ENCODE measurements around the gene LRRN4CL.
"Not testable (repeated sequence)": the region's sequence is repeated elsewhere in the genome, so short reads cannot be mapped to it uniquely, and the experiment has no call there.

The LRRN4CL gene

GRCh38 chr11:62689421-62690183 is at the start of gene LRRN4CL:
LRRN4CL (minus strand) TSS chr11:62689530; CDS start chr11:62688508, 1,022 bp downstream.
- no peak for DNase-seq

GRCh38 chr11:62737196-62737595 is 47.9 kb upstream of the LRRN4CL start:
- DNase-seq = no peak

- no peak for DNase-seq
Observed at GRCh38 chr11:62732830-62733229, 43.5 kb upstream of the LRRN4CL start.

- DNase-seq = not testable (repeated sequence)
Observed at GRCh38 chr11:62730076-62730475, 40.7 kb upstream of the LRRN4CL start.

- DNase-seq = peak; percentile 54 to 86
Observed at GRCh38 chr11:62728171-62728988, 39.0 kb upstream of the LRRN4CL start, which contains the start of gene TTC9C. TTC9C (plus strand) TSS chr11:62728486; CDS start chr11:62728849, 363 bp downstream.

- peak; percentile 96 to 97 for DNase-seq
Observed at GRCh38 chr11:62727872-62728170, 38.5 kb upstream of the LRRN4CL start.

DNA sequence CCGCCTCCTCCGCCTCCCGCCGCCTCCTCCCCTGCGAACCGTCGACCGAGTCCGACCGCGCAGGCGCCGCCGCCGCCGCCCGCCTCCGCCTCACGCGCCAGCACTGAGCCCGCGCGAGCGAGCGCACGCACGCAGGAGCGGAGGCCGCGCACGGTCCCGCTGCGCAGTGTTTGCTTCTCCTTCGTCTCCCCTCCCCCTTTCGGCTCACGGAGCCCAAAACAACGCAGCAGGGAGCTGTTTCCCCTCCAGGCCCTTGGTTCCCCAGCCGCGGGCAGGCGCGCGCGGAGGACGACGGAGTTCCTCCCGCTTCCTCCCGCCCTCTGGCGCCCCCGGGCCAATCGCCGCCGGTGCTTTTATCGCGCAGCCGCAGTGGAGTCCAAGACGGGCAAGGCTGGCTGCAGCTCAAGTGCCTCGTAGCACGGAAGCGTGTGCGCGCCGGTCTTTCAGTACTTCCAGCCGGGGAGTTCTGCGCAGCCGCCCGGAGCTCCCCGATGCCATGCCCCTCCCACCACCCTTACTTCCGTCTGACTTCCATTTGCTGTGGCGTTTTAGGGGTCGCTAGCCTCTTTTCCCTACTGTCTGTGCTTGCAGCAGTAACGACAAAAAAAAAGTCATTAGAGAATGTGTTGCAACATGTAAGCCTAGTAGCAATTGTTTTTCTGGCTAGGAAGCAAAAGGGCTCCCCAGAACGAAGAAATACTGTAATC is 38.0 kb upstream of the LRRN4CL start, which contains the start of gene HNRNPUL2:
HNRNPUL2 (minus strand) TSS at position 293 of the 707 bp plus-strand sequence. CDS start 301 bp downstream, outside the sequence.
- DNase-seq = peak; percentile 97 to 99

- DNase-seq = no peak
Observed at GRCh38 chr11:62726915-62727164, 37.5 kb upstream of the LRRN4CL start.

DNA sequence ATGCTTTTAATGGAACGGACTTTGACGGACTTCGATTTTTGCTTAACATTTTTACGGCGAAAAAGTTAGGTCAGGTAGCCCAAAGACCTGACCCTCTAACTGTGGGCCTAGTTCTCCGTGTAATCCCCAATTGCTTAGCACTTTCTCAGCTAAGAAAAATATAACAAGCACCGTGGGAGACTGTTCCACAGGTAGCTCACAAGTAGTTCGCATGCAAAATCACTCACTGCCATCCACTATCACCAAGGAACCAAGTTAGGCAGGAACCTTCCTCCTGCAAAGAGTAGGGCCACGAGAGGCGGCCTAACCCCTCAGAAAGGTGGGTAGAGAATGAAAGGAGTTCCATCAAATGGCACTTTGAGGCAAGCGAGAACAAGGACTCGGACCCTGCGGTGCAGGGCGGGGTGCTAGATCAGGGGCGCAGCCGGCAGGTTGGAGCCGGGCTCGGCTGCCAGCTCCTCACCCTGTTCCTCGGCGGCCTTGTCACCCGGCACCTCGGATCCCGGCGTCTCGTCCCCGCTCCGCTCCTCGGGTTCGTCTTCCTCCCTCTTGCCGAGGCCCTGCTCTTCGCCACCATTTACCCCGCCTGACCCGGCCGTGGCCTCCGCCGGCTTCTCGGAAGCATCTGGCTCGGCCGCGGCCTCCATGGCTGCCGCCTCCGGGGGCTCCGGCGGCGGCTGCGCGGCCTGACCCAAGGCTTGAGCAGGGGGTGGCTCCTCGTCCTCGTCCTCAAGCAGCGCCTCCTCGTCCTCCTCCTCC is 37.0 kb upstream of the LRRN4CL start:
- DNase-seq = no peak

- DNase-seq = no peak
Observed at GRCh38 chr11:62725646-62726045, 36.3 kb upstream of the LRRN4CL start.

- no peak for DNase-seq
Observed at GRCh38 chr11:62724171-62724570, 34.8 kb upstream of the LRRN4CL start.

DNA sequence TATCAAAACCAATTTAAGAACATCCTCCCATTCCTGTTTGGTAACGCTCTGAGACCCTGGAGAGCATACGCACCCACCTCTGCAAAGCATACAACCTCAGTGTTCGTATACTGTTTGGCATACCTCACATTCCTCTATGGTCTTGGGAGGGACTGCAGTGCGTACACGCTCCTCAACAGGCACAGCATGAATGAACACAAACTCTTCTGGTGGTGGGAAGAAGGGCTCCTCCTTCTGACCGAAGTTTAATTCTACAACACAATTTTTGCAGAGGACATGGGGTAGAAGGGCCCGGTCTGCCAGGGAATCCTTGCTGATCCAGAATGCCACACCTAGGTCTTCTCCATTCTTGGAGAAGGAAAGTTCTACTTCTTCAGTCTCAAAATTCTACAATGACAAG is 32.7 kb upstream of the LRRN4CL start:
- no peak for DNase-seq

- DNase-seq = no peak
Observed at GRCh38 chr11:62719302-62719978, 30.1 kb upstream of the LRRN4CL start.

DNA sequence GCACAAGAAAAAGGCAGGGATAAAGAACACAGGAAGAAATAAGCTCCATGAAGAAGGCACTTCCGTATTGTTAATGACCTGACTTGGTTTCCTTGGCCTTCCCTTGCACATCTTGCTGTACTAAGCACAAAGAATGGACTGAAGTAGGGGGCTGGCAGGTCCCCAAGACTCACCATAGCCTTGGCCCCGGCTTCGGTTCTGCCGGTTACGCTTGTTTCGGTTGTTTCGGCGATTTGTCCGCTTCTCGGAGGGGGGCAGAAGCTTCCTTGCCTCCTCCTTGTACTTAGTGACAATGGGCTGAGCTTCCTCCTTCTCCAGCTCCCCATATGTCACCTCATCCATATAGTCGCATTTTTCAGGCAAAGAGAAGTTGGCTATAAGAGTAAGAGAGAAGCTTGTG is 27.5 kb upstream of the LRRN4CL start:
- DNase-seq = no peak

DNA sequence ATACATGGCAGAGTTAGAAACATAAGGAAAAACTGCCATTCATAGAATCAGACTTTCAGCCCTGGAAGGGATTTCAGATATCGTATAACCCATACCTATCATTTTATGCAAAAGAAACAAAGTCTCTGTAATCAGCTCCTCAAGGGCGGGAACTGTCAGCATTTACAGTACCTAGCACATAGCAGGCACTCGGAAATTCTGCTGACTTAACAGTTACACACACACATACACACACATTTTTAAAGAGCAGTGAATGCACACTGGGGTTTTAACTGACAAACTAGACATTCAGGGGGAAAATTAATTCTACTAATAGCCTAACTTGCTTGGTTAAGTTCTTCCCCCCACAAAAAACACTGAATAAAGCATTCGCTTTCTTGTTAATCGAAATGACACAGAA is 26.9 kb upstream of the LRRN4CL start:
- DNase-seq = no peak

- no peak for DNase-seq
Observed at GRCh38 chr11:62715150-62716130, 26.1 kb upstream of the LRRN4CL start.

GRCh38 chr11:62713343-62713742 is 24.0 kb upstream of the LRRN4CL start:
- no peak for DNase-seq

DNA sequence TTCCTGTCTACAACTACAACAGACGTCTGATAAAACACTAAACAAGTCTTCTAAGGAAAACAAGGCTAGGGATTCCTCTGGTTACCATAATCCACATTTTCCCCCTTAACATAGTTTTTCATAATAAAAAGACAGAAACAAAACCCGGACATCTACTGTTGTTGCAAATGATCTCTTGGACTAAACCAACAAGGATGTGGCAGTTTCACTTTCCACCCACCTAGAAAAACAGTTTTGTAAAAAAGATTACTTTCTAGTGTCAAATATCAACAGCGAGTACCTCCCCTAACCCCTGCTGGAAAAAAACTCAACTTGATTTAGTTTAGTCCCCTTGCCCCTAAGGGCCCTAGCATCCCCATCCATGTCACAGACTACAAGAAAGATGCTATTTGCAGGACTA is 23.5 kb upstream of the LRRN4CL start:
- no peak for DNase-seq

GRCh38 chr11:62712276-62712812 is 23.0 kb upstream of the LRRN4CL start:
- no peak for DNase-seq

DNA sequence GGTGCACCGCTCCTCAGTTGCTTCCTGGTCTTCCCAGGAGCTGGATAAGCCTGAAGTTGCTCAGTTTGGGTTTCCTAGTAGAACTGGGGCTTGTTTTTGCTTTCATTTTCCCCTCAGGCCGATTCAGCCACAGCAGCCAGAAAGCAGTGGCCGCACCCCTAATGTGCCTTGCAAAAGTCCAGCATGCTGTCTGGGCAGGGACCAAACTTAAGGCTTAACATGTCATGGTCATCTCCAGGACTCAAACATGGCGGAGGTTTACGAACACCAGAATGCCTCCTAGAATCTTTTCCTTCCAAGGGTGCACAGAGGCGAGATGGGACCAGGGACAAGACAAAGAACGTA is 20.6 kb upstream of the LRRN4CL start:
- peak in 1 of 2 experiments; percentile 11 for DNase-seq

All from SHP77 (cell line).